OCI-M1 (cell line): ENCODE data around the gene RNF214.
"Not testable (repeated sequence)": the region's sequence is repeated elsewhere in the genome, so short reads cannot be mapped to it uniquely, and the experiment has no call there.

ENCODE experiments used
- DNase-seq: peaks from one replicate; lab custom pipeline; 2025; lab: John Stamatoyannopoulos, UW

Gene RNF214

GRCh38 chr11:117197516-117198456 lies 34.7 kb upstream of the RNF214 start:
- peak; percentile 44 for DNase-seq

DNA sequence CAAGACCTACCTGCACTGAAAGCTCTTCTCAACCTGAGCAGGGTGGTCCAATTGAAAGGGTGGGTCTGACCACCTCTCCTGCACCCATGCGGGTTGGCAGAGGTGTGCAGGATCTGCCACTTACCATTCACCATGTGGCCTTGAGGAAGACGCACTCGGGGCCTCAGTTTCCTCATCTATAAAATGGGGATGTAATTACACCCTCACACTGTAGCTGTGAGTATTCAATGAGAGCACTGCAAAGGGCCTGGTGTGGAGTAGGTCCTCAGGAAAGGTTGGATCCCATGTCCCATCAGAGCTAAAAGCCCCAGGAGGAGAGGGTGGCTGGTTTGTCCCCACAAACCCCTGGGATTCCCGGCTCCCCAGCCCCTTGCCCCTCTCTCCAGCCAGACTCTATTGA lies 33.9 kb upstream of the RNF214 start:
- no peak for DNase-seq

DNA sequence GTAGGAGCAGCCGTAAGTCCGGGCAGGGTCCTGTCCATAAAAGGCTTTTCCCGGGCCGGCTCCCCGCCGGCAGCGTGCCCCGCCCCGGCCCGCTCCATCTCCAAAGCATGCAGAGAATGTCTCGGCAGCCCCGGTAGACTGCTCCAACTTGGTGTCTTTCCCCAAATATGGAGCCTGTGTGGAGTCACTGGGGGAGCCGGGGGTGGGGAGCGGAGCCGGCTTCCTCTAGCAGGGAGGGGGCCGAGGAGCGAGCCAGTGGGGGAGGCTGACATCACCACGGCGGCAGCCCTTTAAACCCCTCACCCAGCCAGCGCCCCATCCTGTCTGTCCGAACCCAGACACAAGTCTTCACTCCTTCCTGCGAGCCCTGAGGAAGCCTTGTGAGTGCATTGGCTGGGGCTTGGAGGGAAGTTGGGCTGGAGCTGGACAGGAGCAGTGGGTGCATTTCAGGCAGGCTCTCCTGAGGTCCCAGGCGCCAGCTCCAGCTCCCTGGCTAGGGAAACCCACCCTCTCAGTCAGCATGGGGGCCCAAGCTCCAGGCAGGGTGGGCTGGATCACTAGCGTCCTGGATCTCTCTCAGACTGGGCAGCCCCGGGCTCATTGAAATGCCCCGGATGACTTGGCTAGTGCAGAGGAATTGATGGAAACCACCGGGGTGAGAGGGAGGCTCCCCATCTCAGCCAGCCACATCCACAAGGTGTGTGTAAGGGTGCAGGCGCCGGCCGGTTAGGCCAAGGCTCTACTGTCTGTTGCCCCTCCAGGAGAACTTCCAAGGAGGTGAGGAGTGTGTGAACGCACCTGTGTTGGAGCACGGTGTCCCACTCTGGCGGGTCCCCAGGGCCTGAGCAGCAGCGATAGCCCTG lies 33.2 kb upstream of the RNF214 start, which contains the start of gene TAGLN:
Gene TAGLN (plus strand): TSS at position 318 of the 863 bp plus-strand sequence. CDS start 3,644 bp downstream, outside the sequence.
- no peak for DNase-seq

GRCh38 chr11:117199916-117200812 lies 32.3 kb upstream of the RNF214 start:
- no peak for DNase-seq

DNA sequence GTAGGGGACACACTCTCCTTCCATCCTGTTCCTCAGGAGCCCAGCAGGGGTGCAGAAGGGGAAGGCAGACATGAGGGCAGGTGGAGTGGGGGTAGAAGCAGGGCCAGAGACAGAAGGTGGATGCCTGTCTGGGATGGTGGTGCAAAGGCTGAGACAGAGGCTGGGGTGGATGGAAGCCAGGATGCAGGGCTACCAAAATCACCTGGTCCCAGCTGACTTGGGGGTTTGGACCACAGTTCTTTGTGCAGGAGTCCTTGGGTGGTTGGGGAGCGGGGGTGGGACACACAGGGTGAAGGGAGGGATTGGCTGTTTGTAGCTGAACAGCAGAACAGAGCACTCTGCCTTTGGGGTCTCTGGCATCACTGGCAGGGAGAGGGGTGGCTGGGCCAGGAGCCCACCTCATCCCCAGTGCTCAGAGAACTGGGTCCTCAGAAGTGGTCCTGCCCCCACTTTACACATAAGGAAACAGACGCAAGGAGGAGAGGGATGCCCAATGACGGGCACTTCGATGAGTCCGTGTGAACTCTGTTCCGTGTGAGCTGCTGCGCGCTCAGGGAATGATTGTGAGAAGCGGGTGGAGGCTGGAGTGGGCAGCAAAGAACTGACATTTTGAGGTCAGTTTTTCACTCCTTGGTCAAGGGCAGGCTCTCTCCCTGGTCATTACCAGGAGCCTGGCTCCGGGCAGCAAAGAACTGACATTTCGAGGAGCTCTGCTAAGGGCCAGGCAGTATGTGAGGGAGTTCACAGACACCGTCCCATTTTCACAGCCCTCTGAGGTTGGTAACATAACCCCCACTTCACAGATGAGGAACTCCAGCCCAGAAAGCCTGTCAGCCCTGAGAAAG lies 31.4 kb upstream of the RNF214 start:
- no peak for DNase-seq

DNA sequence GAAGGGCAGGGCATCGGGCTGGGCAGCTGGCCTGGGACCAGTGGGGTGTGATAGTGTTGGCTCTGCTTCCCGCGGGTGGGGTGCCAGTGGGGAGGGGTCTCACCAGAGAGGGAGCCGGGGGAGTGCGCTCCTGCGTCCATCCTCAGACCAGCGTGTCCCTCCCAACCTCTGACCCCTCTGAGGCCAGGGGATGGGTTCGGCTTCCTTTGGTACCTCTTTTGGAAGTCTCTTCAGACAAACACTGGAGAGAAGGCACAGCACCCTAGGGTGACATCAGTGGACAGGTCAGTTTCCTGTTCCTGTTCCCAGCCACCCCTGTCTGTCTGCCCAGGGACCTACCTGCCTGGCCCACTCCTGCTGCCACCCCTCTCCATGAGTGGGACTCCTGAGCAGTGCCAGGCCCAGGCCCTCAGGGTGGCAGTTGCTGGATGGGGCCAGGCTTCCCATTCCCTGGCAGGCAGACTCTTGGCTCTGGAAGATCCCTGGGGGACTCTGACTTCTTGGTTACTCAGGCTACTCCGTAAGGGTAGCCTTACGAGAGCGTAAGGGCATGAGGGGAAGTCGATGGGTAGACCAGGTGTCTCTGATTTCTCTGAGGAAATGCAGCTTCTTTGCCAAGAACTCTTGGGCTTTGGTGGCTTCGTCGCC lies 30.7 kb upstream of the RNF214 start:
- DNase-seq: no peak

GRCh38 chr11:117202386-117203068 lies 29.9 kb upstream of the RNF214 start:
- no peak for DNase-seq

DNA sequence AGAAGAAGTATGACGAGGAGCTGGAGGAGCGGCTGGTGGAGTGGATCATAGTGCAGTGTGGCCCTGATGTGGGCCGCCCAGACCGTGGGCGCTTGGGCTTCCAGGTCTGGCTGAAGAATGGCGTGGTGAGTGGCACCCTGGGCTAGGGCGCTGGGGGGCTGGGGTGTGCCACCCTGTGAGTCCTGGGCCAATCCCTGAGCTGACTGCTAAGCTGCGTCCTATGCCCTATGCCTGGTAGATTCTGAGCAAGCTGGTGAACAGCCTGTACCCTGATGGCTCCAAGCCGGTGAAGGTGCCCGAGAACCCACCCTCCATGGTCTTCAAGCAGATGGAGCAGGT lies 29.4 kb upstream of the RNF214 start:
- DNase-seq: no peak

GRCh38 chr11:117204283-117205080 lies 28.0 kb upstream of the RNF214 start:
- DNase-seq: no peak

GRCh38 chr11:117205211-117205818 lies 27.2 kb upstream of the RNF214 start:
- no peak for DNase-seq

GRCh38 chr11:117206111-117206510 lies 26.4 kb upstream of the RNF214 start:
- not testable (repeated sequence) for DNase-seq

- DNase-seq: not testable (repeated sequence)
Measured at GRCh38 chr11:117206859-117207258, 25.6 kb upstream of the RNF214 start.

GRCh38 chr11:117207481-117207880 lies 25.0 kb upstream of the RNF214 start:
- DNase-seq: not testable (repeated sequence)

DNA sequence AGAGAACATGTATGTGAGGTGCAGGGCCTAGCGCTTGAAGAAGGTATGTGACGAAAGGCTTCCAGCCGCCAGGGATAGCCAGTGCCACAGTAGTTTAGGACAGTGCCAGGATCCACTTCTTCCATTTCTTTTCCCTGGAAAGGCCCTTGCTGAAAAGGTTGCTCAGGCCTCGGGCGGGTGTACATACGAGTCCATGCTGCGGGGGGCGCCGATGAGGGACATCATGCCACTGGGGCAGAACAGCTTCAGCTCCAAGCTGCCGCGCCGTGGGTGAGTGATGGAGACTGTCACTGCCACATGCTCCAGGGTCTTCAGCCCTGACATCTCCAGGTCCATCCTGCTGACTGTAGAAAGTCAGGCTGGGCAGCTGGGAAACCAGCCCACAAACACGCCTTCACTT lies 23.8 kb upstream of the RNF214 start:
- DNase-seq: not testable (repeated sequence)

- DNase-seq: not testable (repeated sequence)
Measured at GRCh38 chr11:117209351-117210125, 22.9 kb upstream of the RNF214 start.

- no peak for DNase-seq
Measured at GRCh38 chr11:117210620-117211019, 21.9 kb upstream of the RNF214 start.

DNA sequence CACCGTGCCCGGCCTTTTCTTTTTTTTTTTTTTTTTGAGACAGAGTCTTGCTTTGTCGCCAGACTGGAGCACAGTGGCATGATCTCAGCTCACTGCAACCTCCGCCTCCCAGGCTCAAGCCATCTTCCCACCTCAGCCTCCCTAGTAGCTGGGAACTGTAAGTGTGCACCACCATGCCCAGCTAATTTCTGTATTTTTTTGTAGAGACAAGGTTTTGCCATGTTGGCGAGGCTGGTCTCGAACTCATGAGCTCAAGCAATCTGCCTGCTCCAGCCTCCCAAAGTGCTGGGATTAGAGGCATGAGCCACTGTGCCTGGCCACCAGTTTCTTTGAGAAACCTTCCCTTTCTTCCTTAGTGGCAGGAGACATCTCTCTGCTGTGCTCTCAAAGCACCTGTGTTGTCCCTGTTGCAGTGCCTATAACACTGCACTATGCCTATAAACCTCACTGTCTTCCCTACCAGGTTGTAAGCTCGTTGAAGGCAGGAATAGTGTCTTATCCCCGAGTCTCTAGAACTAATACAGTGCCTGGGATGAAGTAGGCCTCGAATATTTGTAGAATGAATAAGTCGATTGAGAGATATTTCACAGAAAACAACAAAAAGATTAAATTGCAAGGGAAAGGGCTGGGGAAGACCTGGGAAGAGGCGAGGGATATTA lies 19.6 kb upstream of the RNF214 start:
- no peak for DNase-seq
